Measurements from ENCODE around the gene CRYBG2. TPM values are rescaled to one million over a fixed set of nuclear protein-coding genes. Genes with fewer than 3 reads are reported as not detected.
"Not testable (repeated sequence)": the region's sequence is repeated elsewhere in the genome, so short reads cannot be mapped to it uniquely, and the experiment has no call there.

Gene CRYBG2
- total and polyA plus RNA-seq, 2 of the 13 experiments (the other 11 are each of a cell fraction or from before 2014, with no cell fraction given), result 1.3 to 2.9 TPM

DNA sequence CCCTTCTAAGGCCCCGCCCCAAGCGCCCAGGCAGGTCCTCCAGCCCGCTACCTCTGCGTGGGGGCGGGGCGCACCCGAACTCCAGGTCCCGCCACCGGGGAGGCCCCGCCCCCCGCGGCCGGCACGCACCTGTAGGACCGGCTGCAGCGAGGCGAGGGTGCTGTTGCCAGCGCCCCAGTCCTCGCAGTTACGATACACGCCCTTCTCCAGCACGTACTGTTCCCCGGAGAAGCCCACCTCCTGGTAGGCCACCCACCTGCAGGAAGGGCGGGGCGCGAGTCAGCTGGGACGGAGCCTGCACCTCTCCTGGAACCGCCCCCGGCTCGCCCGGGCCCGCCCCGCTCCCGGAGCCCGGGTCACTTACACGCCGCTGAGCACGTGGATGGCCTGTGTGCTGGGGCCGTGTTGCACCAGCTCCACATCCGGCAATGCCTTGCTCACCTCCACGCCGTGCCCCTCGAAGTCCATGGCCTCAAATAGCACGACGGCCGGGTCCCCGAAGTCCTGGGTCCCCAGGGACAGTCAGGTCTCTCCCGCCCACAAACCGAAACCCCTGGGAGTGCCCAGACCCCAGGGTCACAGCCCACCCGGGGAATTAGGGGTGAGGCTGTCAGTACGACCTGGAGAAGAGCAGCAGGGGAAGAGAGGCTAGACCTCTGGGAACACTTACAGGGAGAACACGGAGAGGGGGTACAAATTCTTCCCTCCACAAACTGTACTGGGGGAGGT, 17.3 kb downstream of the CRYBG2 start (continued):
- no peak for TF ChIP-seq ZNF280B (CRISPR knock-in tag; IDR thresholded peaks at IDR 0.05; ENCODE audit: borderline replicate concordance)

- H2AFZ ChIP-seq (ENCODE audit: low read length), result no peak overlapping the region
- in situ Hi-C loops (cut with HindIII; ENCODE audit: extremely low pct_ligation_motif_present, low pct_unique_long_range_greater_than_20kb), result no loop called here
- no peak overlapping the region for H3K9ac ChIP-seq (ENCODE audit: insufficient read depth, low read depth, low read length)
- H3K9me3 ChIP-seq (ENCODE audit: low read length), result no peaks in the 10 kb centered on the region
- H3K27me3 ChIP-seq (ENCODE audit: control insufficient read depth in 1 of 2, insufficient read depth in 2 of 2, low read length in 2 of 2), result no peaks in the 10 kb centered on the region
- H3K4me1 ChIP-seq (ENCODE audit: insufficient read depth, low read length), result peaks cover 23% of the 10 kb centered on the region
- WGBS (ENCODE audit: low lambda C conversion rate), result 89% methylated on average over 41 of the region's 41 CpGs
- no TSS peak for BruUV-seq (replicated peaks)
- no peak overlapping the region for H3K4me3 ChIP-seq (replicated peaks in 1 of 3; ENCODE audit: insufficient read depth in 1 of 3, low read depth in 2 of 3, low read length in 3 of 3)
- H3K79me2 ChIP-seq (ENCODE audit: insufficient read depth, low read length), result no peaks in the 10 kb centered on the region
- H3K36me3 ChIP-seq (replicated peaks in 1 of 2; ENCODE audit: control insufficient read depth in 1 of 2, insufficient read depth in 2 of 2, low read length in 2 of 2), result no peaks in the 10 kb centered on the region
- TF ChIP-seq CEBPB (IDR thresholded peaks at IDR 0.05; ENCODE audit: borderline replicate concordance, low read depth, low read length) (peak; percentile 78), NFYC (CRISPR knock-in tag; IDR thresholded peaks at IDR 0.05) (no peak), SRY (CRISPR knock-in tag; IDR thresholded peaks at IDR 0.05) (no peak), AGO1 (IDR thresholded peaks at IDR 0.05; ENCODE audit: low read depth, low read length, poor library complexity, severe bottlenecking) (peak; percentile 6)
- DNase-seq (ENCODE audit: low spot score) (no peak), ATAC-seq (no peak), FAIRE-seq (no peak)
- intact Hi-C loops (cut with micrococcal nuclease; ENCODE audit: unreplicated experiment), result no loop called here
- no peak overlapping the region for H3K4me2 ChIP-seq (ENCODE audit: low read depth, low read length)
- H3K27ac ChIP-seq (ENCODE audit: extremely low read length, insufficient read depth, low read length), result no peak overlapping the region
- POLR2A ChIA-PET, result no interaction called here
- CTCF ChIA-PET (ENCODE audit: low intra/inter-chr PET ratio, low total read pairs), result no interaction called here
- no peaks in the 10 kb centered on the region for H4K20me1 ChIP-seq (ENCODE audit: insufficient read depth, low read length)
These were observed 18.0 kb downstream of the CRYBG2 start for GRCh38 chr1:26335774-26336476.

DNA sequence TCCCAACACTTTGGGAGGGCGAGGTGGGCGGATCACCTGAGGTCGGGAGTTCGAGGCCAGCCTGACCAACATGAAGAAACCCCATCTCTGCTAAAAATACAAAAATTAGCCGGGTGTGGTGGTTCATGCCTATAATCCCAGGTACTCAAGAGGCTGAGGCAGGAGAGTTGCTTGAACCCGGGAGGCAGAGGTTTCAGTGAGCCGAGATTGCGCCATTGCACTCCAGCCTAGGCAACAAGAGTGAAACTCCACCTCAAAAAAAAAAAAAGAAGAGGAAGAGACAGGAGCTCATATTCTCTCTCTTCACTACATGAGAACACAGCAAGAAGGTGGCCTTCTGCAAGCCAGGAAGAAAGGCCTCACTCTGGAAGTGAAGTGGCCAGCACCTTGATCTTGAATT, 20.6 kb downstream of the CRYBG2 start:
- FAIRE-seq; intact Hi-C loops (cut with micrococcal nuclease; ENCODE audit: unreplicated experiment): not testable (repeated sequence)

More for the DNA sequence above, 20.6 kb downstream of the CRYBG2 start:
- H3K4me2 ChIP-seq (ENCODE audit: low read depth, low read length); H3K79me2 ChIP-seq (ENCODE audit: insufficient read depth, low read length); H3K36me3 ChIP-seq (replicated peaks in 1 of 2; ENCODE audit: control insufficient read depth in 1 of 2, insufficient read depth in 2 of 2, low read length in 2 of 2); DNase-seq (ENCODE audit: low spot score); H3K27ac ChIP-seq (ENCODE audit: extremely low read length, insufficient read depth, low read length); H4K20me1 ChIP-seq (ENCODE audit: insufficient read depth, low read length); H2AFZ ChIP-seq (ENCODE audit: low read length); H3K9ac ChIP-seq (ENCODE audit: insufficient read depth, low read depth, low read length); BruUV-seq (replicated peaks); ATAC-seq; H3K9me3 ChIP-seq (ENCODE audit: low read length); H3K27me3 ChIP-seq (ENCODE audit: control insufficient read depth in 1 of 2, insufficient read depth in 2 of 2, low read length in 2 of 2); H3K4me3 ChIP-seq (replicated peaks in 1 of 3; ENCODE audit: insufficient read depth in 1 of 3, low read depth in 2 of 3, low read length in 3 of 3); in situ Hi-C loops (cut with HindIII; ENCODE audit: extremely low pct_ligation_motif_present, low pct_unique_long_range_greater_than_20kb); CTCF ChIA-PET (ENCODE audit: low intra/inter-chr PET ratio, low total read pairs): not testable (repeated sequence)
- WGBS (ENCODE audit: low lambda C conversion rate), result 82% methylated on average over 8 of the region's 8 CpGs
- H3K4me1 ChIP-seq (ENCODE audit: insufficient read depth, low read length), result peaks cover 16% of the 10 kb centered on the region
- POLR2A ChIA-PET, result interaction anchor here (1.4 to 2.1 kb wide), 2 partner anchors 17 to 26 kb away, joined by 4 read pairs; no protein-coding TSS in a partner anchor
